Smooth muscle cell (in vitro differentiated cells): ENCODE results near the gene CSNK1D. TPM values are rescaled to one million over a fixed set of nuclear protein-coding genes. Genes with fewer than 3 reads are reported as not detected.

Experiments used
- DNase-seq: peaks from one replicate; lab custom pipeline; 2025; ENCODE audit not compliant: unreplicated experiment; lab: John Stamatoyannopoulos, UW
- H2AFZ ChIP-seq: fragments of 200-600 bp; sonication (generic); 2 replicates; pipeline ENCODE4 v1.6.0; 2016; ENCODE audit warnings: antibody characterized with exemption, low read depth, mild to moderate bottlenecking
- H3F3A ChIP-seq: fragments of 200-600 bp; sonication (generic); 2 replicates; pipeline ENCODE4 v1.6.0; 2017; ENCODE audit warnings: antibody characterized with exemption, low read depth
- H3K27ac ChIP-seq: fragments of 200-600 bp; sonication (generic); 2 replicates; pipeline ENCODE4 v1.5.1; 2016; ENCODE audit warnings: low read depth, mild to moderate bottlenecking
- H3K27me3 ChIP-seq: fragments of 200-600 bp; sonication (generic); 2 replicates; pipeline ENCODE4 v1.6.1; 2016; ENCODE audit warnings: low read depth, mild to moderate bottlenecking
- H3K36me3 ChIP-seq: fragments of 200-600 bp; sonication (generic); 2 replicates; pipeline ENCODE4 v1.5.1; 2016; ENCODE audit warnings: low read depth
- H3K4me1 ChIP-seq: fragments of 200-600 bp; sonication (generic); 2 replicates; pipeline ENCODE4 v1.5.1; 2016; ENCODE audit warnings: low read depth
- H3K4me2 ChIP-seq: fragments of 200-600 bp; sonication (generic); 2 replicates; pipeline ENCODE4 v1.6.0; 2016; ENCODE audit warnings: mild to moderate bottlenecking
- H3K4me3 ChIP-seq: fragments of 200-600 bp; sonication (generic); 2 replicates; pipeline ENCODE4 v1.5.1; 2016; ENCODE audit warnings: mild to moderate bottlenecking
- H3K79me2 ChIP-seq: fragments of 200-600 bp; sonication (generic); 2 replicates; pipeline ENCODE4 v1.6.0; 2016; ENCODE audit warnings: low read depth, mild to moderate bottlenecking
- H3K9ac ChIP-seq: fragments of 200-600 bp; sonication (generic); 2 replicates; pipeline ENCODE4 v1.6.0; 2016; ENCODE audit warnings: low read depth
- H3K9me3 ChIP-seq: fragments of 200-600 bp; sonication (generic); replicated peaks from 2 replicates; pipeline ENCODE4 v1.5.1; 2016; ENCODE audit warnings: low read depth
- H4K20me1 ChIP-seq: fragments of 200-600 bp; sonication (generic); 2 replicates; pipeline ENCODE4 v1.6.0; 2016; ENCODE audit warnings: low read depth
- CTCF ChIP-seq: fragments of 200-600 bp; sonication (generic); IDR thresholded peaks from 2 replicates; pipeline ENCODE4 v1.5.1; 2017; ENCODE audit warnings: borderline replicate concordance, mild to moderate bottlenecking, antibody characterized with exemption; ENCODE audit not compliant: insufficient read depth, poor library complexity, severe bottlenecking
- WGBS: methylation state at CpG from one replicate; pipeline ENCODE4 v1.1.7; 2016; ENCODE audit warnings: low lambda C conversion rate; 5-methylcytosine and 5-hydroxymethylcytosine counted together
- polyA plus RNA-seq: library from polyadenylated mRNA; unstranded; fragments of >200 nt; fragmentation: Nextera tagmentation; extraction: Ambion mirVana; gene quantifications from 2 replicates; pipeline ENCODE4 v1.2.1, GENCODE V29; 2016
- total RNA-seq: library from RNA; depleted of rRNA; stranded (reverse); fragments of >200 nt; gene quantifications from 2 replicates; pipeline ENCODE4 v1.2.3, GENCODE V29; 2014

Gene CSNK1D
- total and polyA plus RNA-seq, 2 experiments from 2014 or later: 51.6 to 135 TPM

- Histone ChIP-seq H3K27ac (no peak overlapping the region), H4K20me1 (no peaks in the 10 kb centered on the region), H3K27me3 (no peaks in the 10 kb centered on the region), H3F3A (no peaks in the 10 kb centered on the region), H3K4me1 (no peaks in the 10 kb centered on the region), H3K9ac (no peak overlapping the region), H3K9me3 (no peaks in the 10 kb centered on the region), H3K79me2 (no peaks in the 10 kb centered on the region), H3K36me3 (no peaks in the 10 kb centered on the region), H3K4me3 (no peak overlapping the region), H2AFZ (no peak overlapping the region), H3K4me2 (no peak overlapping the region)
- no peak for DNase-seq
- TF ChIP-seq CTCF: no peak
- 94% methylated on average over 15 of the region's 15 CpGs for WGBS
Observed at GRCh38 chr17:82302568-82302963, 29.1 kb upstream of the CSNK1D start.

- no peak overlapping the region for H3K4me2 ChIP-seq
- no peak overlapping the region for H3K4me3 ChIP-seq
- no peaks in the 10 kb centered on the region for H3K79me2 ChIP-seq
- no peaks in the 10 kb centered on the region for H3K36me3 ChIP-seq
- H3K27ac ChIP-seq: no peak overlapping the region
- no peaks in the 10 kb centered on the region for H3K4me1 ChIP-seq
- no peak for TF ChIP-seq CTCF
- no peaks in the 10 kb centered on the region for H3K27me3 ChIP-seq
- no peaks in the 10 kb centered on the region for H3K9me3 ChIP-seq
- H2AFZ ChIP-seq: no peak overlapping the region
- H3F3A ChIP-seq: no peaks in the 10 kb centered on the region
- H3K9ac ChIP-seq: no peak overlapping the region
- no peaks in the 10 kb centered on the region for H4K20me1 ChIP-seq
- 91% methylated on average over 22 of the region's 23 CpGs for WGBS
- no peak for DNase-seq
Observed at GRCh38 chr17:82301916-82302567, 28.5 kb upstream of the CSNK1D start.

DNA sequence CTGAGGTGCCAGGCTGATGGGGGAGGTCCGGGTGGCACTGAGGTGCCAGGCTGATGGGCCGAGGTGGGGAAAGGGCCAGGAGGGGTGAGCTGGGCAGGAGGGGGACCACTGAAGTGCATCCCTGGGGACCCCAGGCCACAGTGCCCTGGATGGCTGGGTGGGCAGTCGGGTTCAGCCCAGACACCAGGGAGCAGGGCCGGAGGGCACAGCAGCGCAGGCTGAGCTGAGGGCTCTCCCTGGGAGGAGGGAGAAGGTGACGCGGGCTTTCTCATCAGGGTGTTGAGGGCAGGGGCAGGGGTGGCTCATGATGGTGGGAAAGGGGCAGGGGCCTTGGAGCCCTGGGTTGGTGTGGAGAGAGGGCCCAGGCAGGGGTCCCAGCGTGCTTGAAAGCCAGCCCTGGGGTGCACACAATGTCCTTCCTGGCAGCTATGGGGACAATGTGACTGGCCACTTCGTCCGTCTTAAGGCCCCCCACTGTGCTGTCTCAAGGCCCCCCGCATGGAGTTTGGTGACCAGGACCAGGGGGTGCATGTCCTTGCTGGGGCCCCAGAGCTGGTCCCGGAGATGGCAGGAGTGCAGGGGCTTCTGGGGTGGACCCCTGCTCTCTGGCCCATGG, 27.9 kb upstream of the CSNK1D start:
- TF ChIP-seq CTCF: no peak
- no peaks in the 10 kb centered on the region for H3F3A ChIP-seq
- H4K20me1 ChIP-seq: no peaks in the 10 kb centered on the region
- no peaks in the 10 kb centered on the region for H3K9me3 ChIP-seq
- H3K9ac ChIP-seq: no peak overlapping the region
- H3K4me1 ChIP-seq: no peaks in the 10 kb centered on the region
- no peak overlapping the region for H2AFZ ChIP-seq
- H3K79me2 ChIP-seq: no peaks in the 10 kb centered on the region
- no peak for DNase-seq
- no peak overlapping the region for H3K4me2 ChIP-seq
- no peaks in the 10 kb centered on the region for H3K27me3 ChIP-seq
- H3K27ac ChIP-seq: no peak overlapping the region
- no peaks in the 10 kb centered on the region for H3K36me3 ChIP-seq
- no peak overlapping the region for H3K4me3 ChIP-seq
- WGBS: 93% methylated on average over 12 of the region's 12 CpGs
